NCI-H2196 (cell line): ENCODE results near the gene PIP4K2C.
"Not testable (repeated sequence)": the region's sequence is repeated elsewhere in the genome, so short reads cannot be mapped to it uniquely, and the experiment has no call there.

Experiments
- DNase-seq: peaks from one replicate; lab custom pipeline; 2025; ENCODE audit not compliant: unreplicated experiment; lab: John Stamatoyannopoulos, UW

Gene PIP4K2C

DNA sequence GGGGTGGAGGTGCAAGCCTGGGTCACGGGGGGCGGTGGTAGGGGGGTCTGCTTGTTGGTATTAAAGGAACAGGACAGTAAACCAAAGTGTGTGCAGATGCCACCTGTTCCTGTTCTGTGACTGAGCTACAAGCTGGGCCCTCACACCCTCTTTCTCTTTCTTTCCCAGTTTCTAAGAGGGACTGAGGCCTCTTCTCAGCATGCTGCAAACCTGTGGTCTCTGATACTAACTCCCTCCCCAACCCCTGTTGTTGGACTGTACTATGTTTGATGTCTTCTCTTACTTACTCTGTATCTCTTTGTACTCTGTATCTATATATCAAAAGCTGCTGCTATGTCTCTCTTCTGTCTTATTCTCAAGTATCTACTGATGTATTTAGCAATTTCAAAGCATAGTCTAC is 6.9 kb upstream of the PIP4K2C start:
- no peak for DNase-seq

DNA sequence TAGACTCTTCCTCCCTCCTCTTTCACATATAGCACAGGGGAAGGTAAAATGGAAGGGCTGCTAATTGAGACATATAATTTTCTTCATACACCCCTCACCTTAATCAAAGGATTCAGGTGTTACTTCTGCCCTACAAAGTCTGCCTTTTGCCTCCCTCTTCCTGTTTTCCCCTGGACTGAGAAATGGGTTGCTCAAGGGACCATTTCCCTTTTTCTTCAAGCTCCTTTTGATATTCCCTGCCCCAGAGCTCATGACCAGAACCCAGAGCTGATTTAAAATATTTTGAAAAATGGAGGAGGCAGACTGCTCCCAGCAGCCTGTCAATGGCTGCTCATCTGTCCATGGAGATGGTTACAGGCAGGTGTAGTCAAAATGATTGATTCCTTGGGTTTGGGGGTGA is 6.3 kb upstream of the PIP4K2C start:
- no peak for DNase-seq

DNA sequence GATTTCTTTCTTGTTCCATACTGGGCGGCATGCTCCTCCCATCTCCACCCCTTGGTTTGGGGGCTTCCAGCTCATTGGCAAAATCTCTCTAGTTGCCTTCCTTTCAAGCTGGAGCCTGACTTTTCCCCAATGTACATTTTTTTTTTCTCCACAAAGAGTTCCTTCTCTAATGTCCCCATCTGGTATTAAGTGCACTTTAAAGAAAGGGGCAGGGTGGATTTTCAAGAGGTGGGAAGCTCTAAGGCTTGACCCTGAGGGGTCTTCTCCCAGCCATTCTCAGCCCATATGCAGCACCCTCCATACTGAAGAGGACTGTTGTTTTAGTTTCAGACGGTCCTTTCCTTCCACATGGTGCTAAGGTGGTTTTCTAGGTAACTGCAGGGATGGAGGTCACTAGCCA is 5.8 kb upstream of the PIP4K2C start:
- DNase-seq: no peak

DNA sequence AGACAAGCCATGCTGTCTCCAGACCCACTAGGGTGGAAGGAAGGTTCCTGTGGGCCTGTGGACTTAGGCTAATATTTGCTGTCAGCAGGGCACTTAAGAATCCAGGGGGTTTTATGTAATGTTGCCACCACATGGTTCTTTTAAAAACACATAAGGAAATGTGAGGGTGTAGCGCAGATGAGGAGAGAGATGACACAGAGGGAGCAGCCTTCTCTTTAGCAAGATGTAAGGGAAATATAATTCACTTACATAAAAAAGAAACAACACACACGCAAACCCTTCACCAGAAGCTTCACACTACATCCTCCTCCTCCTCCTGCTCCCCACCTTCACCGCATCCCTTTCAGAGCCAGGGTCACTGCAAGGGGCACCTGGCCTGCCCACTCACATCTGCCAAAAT is 4.9 kb upstream of the PIP4K2C start:
- DNase-seq: no peak

DNA sequence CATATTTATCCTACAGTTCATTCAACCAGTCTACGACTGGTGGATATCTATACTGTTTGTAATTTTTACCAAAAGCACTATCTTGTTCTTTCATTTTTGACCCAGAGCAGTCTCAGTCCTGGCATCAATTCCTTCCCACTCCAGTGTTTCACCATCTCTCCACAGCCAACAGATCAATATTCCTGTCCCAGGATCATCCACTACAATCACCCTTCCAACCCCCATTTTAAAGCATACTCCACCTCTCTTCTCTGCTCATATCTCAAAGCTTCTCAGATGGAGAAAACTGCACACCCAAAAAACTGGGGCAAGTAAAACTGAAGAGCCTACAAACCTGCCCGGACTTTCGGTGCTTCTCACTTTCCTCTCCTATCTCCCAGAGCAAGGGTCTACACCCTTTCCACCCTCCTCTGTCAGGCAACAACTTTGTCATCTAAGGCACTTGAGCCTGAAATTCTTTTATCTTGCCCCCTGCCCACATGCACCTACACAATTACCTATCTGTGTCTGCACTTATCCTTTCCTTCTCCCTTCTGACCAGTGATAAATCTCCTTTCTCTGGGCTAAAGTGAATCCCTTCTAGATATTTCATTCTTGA is 4.1 kb upstream of the PIP4K2C start:
- DNase-seq: no peak

DNA sequence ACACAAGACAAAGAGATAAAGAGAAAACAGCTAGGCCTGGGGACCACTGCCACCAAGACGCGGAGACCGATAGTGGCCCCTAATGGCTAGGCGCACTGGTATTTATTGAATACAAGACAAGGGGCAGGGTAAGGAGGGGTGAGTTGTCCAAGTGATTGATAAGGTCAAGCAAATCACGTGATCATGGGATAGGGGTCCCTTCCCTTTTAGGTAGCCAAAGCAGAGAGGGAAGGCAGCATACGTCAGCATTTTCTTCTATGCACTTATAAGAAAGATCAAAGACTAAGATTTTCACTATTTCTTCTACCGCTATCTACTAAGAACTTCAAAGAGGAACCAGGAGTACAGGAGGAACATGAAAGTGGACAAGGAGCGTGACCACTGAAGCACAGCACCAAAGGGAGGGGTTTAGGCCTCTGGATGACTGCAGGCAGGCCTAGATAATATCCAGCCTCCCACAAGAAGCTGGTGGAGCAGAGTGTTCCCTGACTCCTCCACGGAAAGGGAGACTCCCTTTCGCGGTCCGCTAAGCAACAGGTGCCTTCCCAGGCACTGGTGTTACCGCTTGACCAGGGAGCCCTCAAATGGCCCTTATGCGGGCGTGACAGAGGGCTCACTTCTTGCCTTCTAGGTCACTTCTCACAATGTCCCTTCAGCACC is 1.9 kb upstream of the PIP4K2C start:
- DNase-seq: not testable (repeated sequence)

DNA sequence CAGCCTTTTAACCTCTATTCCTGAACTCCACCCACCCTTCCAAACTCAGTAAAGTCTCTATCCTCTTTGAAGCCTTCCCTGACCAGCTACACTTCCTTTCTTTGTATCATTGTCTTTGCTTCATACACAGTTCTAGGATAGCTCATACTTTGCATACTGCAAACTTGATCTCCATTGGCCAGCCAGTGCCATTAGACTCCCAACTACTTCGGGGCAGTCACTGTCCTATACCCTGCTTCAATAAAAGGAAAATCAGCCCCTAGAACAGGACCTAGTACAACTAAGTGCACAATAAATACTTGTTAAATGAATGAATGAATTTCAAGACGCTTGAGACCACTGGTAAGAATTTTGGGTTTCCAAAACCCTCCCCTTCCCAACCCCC is 521 bp upstream of the PIP4K2C start:
- no peak for DNase-seq

DNA sequence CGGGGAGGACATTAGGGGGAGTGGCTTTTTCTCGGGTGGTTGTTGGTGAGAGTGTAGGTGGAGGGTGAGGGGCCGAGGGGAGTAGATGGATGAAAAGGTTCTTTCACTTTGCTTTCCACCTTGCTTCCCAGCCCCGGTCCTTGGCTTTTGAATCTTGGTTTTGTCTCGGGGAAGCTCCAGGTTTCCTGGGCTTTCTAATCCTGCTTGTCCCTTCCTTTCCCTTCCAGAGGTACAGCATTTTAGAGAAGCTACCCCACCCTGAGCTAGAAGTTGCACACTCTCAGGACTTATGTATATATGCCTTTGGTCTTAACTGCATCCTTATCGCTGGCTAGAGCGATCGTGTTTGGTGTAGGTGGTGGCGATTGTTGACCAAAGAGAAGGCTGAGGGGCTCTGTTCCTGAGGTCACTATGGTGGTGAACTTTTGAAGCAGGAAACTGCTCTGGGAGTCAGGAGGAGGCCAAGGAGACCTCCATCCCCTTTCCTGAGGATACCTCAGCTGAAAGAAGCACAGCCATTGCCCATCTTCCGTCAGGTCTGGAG is 862 bp downstream of the PIP4K2C start:
- no peak for DNase-seq

DNA sequence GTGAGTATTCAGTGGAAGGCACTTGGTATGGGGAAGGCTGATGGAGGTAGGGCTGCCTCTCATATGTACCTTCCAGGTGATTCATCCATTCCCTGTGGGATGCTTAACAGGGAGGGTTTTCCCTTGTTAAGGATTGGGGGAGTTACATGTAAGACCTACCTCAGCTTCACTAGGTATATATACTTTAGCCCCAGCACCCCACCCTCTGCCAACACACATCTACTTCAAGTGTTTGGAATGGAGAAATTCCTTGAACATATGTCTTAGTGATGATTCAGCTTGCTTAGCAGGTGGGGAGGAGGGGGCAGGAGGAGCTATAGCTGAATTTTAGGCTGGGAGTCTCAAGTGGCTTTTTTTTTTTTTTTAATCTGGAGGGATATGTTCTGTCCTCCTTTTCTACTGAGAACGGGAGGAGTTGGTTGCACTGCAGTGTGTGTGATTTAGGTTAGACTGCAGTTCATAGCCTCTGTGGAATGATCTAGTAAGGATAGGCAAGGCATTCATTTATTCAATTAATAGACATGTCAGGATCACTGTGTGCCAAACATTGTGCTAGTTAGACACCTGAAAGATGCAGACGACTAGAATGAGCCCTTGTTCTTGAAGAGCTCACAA is 1.7 kb downstream of the PIP4K2C start:
- DNase-seq: no peak

DNA sequence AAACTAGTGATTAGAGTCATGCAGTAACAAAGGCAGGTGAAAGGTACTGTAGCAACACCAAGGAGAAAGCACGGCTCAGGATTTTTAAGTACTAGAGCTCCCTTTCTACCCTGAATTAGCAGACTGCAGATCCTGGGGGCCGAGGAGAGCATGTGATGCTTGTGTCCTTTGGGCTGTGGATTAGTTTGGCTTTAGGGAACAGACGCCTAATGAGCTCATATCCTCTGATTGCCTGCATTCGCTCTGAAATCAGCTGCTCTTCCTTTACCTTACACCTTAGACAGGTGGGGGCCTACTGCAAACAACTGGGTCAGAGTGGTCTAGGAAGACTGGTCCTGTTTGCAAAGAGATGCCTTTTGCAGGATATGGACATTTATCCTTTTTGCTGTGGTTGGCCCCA is 2.2 kb downstream of the PIP4K2C start:
- DNase-seq: no peak

DNA sequence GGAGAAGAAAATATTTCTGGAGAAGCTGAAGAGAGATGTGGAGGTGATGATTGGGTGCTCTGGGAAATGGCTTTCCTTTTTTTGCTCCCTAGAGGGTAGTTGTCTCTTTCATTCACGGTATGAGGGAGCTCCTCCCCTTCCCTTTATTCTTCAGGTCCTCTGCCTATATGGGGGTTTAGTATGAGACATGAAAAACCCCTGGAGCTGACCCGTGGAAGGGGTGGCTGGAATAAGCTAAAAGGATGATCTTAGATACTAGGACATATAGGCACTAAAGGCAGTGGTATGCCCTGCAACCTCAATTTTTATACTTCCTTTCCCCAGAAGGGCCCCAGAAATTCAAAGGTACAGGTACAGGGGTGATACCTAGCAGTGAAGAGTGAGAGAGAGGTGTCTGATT is 9.4 kb downstream of the PIP4K2C start:
- DNase-seq: no peak

DNA sequence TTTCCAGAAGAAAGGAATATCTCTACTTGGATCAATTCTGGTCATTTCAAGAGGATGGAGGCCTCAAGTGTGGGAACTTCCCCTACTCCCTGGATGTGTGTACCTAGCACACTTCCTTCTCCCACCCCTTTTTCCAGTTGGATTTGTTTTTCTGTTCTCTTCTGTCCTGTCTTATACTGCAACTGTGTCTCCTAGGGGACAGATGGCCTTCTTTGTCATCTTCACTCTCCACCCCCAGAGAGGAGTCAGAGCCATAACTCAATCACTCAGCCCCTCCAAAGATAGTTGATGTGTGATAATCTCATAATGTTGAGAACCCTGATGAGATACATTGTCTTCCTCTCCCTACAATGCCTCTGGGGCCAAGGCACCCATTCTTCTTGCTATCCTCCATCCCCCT is 11.6 kb downstream of the PIP4K2C start:
- no peak for DNase-seq

DNA sequence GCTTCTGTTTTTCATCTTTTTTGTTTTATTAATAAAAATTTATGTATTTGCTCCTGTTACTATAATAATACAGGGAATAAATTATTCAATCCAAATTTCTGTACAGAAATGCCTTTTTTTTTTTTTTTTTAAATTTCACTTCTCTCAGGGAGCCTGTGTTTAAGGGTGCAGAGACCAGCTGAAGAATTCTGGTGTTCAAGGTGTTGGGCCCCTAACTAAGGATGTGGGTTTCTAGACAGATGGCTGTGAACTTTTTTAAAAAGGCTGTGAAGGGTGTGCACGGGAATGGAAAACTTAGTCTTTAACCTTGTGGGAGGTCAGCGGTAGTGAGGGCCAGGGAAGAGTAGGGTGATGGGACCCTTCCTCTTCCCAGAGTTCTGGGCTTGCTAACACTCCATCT is 12.3 kb downstream of the PIP4K2C start:
- no peak for DNase-seq

DNA sequence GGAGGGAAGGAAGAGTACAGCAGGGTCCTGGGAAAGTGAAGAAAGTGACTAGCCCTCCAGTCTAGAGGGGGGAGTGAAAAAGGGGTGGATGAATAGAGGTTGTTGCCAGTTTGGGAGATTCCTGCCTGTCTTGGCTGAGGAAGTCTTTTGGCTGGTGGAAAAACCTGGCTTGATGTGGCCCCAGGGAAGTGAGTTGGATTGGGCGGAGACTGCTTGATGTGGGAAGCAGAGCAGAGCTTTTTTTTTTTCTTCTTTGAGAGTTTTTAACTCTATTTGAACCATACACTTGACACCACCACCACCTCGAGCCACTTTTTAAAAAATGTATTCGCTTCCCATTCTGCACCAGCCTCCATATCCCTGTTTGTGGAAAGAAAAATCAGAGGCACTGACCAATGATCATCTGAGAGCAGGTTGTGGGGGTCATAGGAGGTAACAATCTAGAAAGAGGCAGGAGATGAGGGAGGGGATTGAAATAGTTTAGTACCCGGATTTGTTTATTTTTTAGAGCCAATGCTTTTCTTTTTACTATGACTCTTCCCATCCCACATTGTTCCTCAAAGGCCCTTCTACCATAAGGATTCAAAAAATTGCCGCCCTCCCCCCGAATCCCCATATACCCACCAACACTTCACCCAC is 12.9 kb downstream of the PIP4K2C start:
- DNase-seq: no peak

DNA sequence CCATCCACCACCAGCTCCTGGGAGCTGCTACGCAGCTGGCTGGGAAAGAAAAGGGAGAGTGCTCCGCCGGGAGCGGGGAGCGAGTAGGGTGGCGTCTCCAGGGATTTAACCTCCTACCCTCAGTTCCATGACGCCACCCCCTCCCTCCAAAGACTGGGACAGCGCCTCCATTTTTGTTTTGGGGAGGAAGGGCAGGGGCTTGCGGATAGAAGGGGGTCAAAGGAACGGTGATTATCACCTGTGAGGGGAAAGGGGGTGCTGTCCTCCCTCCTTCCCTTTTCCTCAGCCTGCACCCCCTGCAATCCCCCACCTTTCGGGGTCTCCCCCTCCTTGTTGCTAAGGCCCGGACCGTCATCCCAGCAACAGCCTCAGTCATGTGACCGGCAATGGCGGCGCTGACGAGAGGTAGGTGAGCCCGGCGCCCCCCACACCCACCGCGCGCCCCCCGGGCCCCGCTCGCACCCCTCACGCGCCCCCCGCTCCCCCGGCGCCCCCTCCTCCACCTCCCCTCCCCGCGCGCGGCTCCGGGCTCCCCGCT is 13.5 kb downstream of the PIP4K2C start, which contains the start of gene DTX3:
DTX3 (plus strand) TSS at position 371 of the 538 bp plus-strand sequence. CDS start 1,694 bp downstream, outside the sequence.
- DNase-seq: peak; percentile 60

DNA sequence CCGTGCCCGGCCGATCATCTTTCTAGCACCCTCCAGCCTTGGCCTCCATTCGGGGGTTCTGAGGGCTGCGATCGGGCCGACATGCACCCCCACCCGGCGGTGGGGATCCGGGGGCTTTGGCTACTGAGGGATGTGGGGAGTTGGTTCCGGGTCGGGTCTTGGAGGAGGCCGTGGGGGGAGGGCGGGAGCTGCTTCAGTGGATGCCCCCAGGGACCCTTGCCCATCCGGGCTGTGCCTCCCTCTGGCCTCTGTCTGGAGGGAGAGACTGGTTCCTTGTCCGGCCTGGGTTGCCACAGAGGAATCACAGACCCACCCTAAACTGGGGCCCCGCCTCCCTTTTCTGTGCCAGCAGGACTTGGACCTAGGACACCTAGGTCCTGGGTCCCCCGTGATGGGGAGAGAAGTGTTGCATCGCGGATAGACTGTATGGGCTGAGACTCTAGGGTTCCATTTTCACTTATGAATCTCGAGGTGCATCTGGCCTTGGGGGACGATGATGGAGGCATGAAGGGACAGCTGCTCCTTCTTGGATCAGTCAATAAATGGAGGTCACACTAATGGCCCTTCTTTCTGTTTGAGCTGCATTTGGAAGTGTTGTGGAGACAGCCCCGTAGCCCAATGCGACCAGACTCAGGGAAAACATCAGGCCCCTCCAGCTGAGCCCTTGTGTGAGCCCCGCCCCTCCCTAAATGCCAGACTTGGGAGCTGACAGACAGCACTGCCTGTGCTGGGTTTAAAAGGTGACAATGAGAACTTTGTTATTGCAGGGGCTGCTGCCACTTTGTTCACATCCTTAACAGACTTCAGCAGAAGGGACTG is 14.2 kb downstream of the PIP4K2C start:
- DNase-seq: no peak

DNA sequence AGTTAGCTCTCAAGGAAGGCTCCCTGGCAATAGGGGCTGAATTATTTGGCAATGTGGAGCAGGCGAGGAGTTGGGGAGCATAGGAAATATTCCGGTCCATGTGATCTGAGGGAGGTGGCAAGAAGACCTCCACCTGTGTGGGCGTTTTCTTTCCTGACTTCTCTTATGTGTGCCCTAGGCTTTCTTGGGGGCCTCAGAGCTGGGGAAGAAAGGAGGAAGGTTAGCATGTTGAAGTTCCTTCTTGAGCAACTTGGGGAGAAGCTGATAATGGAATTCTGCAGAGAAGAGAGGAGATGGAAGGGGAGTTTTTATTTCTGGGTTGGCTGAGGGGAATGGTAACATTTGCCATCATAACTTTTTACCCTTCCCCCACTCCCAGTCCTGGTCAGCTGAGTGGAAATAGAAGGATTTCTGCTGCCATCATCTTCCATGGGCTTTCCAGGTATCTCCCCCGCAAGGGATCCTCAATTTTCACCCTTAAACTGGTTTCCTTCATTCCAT is 14.9 kb downstream of the PIP4K2C start:
- no peak for DNase-seq

DNA sequence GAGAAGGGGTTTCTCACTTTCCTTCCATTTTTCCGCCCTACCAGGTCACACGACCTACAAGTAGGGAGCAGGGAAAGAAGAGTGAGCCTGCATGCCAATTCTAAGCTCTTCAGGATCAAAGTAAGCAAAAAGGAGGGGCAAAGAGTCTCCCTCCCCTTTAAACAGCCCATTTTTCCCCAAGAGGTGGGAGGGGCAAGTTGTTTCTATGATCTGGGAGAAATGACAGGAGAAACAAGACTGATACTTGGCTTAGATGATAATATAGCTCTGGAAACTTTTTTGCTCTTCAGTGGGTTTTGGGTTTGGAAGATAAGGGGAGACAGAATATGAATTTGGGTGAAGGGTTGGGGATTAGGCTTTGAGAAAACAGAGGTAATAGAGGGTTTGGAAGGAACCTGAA is 15.4 kb downstream of the PIP4K2C start:
- DNase-seq: no peak

DNA sequence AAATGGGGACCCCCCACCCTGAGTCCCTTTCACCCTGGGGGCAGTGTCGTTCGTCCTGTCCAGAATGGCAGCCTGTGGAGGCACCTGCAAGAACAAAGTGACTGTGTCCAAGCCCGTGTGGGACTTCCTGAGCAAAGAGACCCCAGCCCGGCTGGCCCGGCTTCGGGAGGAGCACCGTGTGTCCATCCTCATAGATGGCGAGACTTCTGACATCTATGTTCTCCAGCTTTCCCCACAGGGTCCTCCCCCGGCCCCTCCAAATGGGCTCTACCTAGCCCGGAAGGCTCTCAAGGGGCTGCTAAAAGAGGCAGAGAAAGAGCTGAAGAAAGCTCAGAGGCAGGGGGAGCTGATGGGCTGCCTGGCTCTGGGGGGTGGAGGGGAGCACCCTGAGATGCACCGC is 15.8 kb downstream of the PIP4K2C start:
- no peak for DNase-seq

DNA sequence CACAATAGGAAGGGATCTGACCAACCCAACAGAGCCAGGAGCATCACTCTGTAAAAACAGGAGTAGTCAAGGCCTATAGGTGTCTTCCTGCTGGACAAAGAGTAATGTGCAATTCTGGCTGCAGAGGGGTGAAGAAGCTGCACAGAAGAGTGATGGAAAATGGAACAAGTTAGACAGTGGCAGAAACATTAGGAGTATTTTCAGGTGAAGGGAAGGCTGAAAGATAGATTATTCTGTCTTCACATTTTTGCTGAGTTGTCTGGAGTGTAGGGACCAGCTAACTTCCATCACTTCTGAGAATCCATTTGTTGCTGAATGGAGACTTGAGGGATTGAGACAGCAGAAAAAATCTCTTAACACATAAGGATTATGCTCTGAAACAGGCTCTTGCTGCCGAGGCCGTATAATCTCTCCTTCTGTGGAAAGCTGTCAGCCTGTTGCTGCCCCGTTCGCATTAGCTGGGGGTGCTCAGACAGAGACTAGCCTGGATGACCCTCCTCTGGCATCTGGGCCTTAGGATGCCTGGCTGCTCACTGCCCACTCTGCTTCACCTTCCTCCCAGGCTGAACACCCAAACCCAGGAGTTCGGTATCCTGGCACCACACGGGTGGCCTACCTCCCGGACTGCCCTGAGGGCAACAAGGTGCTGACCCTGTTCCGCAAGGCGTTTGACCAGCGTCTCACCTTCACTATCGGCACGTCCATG is 17.1 kb downstream of the PIP4K2C start:
- no peak for DNase-seq
